ENCODE data around the gene FES.
"Not testable (repeated sequence)": the region's sequence is repeated elsewhere in the genome, so short reads cannot be mapped to it uniquely, and the experiment has no call there.

FES gene

GRCh38 chr15:90862487-90862886, 21.8 kb upstream of the FES start:
- DNase-seq: no peak

- DNase-seq: no peak
These were observed 21.1 kb upstream of the FES start for GRCh38 chr15:90862964-90863778.

GRCh38 chr15:90863987-90864386, 20.3 kb upstream of the FES start:
- DNase-seq: no peak

- no peak for DNase-seq
These were observed 19.8 kb upstream of the FES start for GRCh38 chr15:90864507-90864906.

- no peak for DNase-seq
These were observed 18.6 kb upstream of the FES start for GRCh38 chr15:90865702-90866101.

GRCh38 chr15:90866161-90866715, 18.1 kb upstream of the FES start:
- DNase-seq: no peak

GRCh38 chr15:90866800-90867199, 17.5 kb upstream of the FES start:
- DNase-seq: no peak

- DNase-seq: no peak
These were observed 16.0 kb upstream of the FES start, which contains the start of gene FURIN for GRCh38 chr15:90868261-90868689. Gene FURIN, plus strand, starts transcription at chr15:90868588. Its CDS starts 7,153 bp downstream, at chr15:90875741.

- DNase-seq: no peak
These were observed 15.2 kb upstream of the FES start for GRCh38 chr15:90869140-90869541.

GRCh38 chr15:90869601-90870353, 14.5 kb upstream of the FES start:
- no peak for DNase-seq

- no peak for DNase-seq
These were observed 13.8 kb upstream of the FES start for GRCh38 chr15:90870354-90871138.

- DNase-seq: peak; percentile 37
These were observed 13.1 kb upstream of the FES start for GRCh38 chr15:90871139-90871715.

GRCh38 chr15:90871716-90872485, 12.4 kb upstream of the FES start:
- DNase-seq: no peak

GRCh38 chr15:90872486-90873184, 11.7 kb upstream of the FES start:
- no peak for DNase-seq

- DNase-seq: no peak
These were observed 10.8 kb upstream of the FES start for GRCh38 chr15:90873488-90873997.

GRCh38 chr15:90873998-90874605, 10.2 kb upstream of the FES start:
- DNase-seq: no peak

- DNase-seq: not testable (repeated sequence)
These were observed 9.3 kb upstream of the FES start for GRCh38 chr15:90874986-90875385.

GRCh38 chr15:90875549-90875981, 8.7 kb upstream of the FES start:
- DNase-seq: no peak

- no peak for DNase-seq
These were observed 8.3 kb upstream of the FES start for GRCh38 chr15:90876046-90876445.

GRCh38 chr15:90876512-90877170, 7.7 kb upstream of the FES start:
- no peak for DNase-seq

All from CD4-positive, alpha-beta T cell treated with Interleukin-10 for 1 hour (primary cell).